Putamen (tissue), 1 donor: Measurements from ENCODE around the gene CTIF.

Experiments
- DNase-seq: peaks from one replicate; pipeline ENCODE4 v3.0.0-alpha.2; 2016; ENCODE audit warnings: low spot score

The CTIF gene

DNA sequence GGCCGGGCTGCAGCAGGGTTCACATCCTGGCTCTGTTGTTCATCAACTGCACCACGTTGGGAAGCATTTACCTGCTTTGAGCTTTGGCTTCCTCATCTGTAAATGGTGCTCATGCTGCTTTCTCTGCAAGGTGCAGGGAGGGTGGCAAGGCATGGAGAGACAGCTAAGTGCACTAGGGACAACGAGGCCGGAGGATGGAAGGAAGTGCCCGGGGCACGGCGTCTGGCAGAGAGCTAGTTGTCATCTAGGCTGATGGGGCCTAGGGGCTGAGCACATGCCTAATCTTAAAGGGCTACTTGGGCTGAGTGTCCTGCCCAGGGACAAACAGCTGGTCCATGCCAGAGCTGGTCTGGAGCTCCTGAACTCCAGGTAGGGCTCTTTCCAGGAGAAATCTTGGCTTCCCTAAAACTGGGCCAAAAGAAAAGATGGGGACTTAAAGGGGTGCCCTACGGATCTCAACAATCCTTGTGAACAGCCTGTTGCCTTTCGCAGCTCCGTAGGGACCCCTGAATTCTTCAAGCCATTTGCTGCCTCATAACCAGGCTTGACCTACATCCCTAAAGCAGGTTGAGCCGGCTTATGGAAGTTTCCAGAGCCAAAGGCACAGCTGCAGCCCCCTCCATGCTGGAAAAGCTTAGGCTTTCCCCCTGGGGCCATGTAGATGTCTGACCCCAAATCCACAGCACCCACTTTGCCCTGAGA, 281.1 kb downstream of the CTIF start:
- no peak for DNase-seq

DNA sequence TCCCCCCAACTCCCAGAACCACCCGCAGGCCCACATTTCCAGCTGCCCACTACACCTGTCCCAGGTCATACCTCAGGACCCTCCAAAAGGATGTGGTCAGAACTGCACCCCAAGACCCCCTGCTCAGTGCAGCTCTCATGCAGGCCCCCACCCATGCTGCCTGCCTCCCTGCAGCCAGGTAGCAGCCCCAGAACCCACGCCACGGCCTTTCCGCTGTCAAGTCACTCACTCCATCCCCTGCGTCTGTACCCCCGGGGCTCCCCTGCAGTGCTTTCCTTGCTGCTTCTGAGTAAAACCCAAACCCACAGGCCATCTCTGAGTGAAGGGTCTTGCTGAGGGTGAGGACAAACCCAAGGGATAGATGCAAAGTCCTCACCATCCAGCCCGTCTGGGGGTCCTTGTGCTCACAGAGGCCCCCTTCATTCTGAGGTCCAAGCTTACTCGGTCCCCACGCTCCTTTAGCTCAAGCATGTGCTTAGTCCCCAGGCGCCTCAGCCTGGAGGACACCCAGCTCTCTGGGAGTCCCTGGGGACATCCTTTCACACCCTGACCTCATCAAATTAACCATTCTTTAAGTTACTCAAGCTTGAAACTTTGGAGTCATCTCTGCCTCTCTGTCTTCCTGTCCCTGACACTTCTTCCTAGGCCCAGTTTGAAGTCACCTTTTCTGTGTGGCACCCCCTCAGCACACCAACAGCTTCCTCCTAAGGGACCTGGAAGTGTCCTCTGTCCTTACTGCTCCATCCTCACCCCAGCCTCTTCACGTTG, 281.8 kb downstream of the CTIF start:
- DNase-seq = no peak

GRCh38 chr18:48821251-48821590, 282.4 kb downstream of the CTIF start:
- DNase-seq = no peak

- DNase-seq = no peak
These were observed 283.0 kb downstream of the CTIF start for GRCh38 chr18:48821845-48822244.

- DNase-seq = no peak
These were observed 285.6 kb downstream of the CTIF start for GRCh38 chr18:48824231-48824970.

DNA sequence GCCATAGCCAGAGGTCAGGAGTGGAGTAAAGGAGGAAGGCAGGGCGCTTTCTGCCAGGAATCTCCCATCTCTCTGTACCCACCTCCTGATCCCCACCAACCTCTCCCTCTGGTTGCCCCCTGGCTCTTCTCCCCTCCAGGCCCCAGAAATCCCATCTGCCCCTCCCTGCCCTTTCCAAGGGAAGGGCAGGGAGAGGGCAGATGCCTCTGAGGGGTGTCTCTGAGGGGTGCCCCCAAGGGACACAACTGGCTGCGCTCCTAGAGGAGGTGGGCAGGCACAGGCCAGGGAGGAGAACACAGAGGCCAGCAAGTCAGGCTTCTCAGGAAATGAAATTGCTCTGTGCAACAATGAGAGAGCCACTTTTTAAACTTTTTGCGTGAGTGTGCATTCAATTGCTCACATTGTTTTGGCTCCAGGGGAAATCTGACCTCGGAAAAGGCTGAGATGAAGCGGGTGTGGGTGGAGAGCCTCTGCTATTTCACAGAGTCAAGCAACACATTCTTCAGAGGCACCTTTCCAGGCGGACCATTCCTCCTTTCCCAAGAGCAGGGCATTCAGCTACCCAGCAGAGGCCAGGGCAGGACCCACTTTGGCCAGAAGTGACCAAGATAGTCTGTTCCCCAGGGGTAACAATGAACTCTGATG, 286.4 kb downstream of the CTIF start:
- DNase-seq = no peak

DNA sequence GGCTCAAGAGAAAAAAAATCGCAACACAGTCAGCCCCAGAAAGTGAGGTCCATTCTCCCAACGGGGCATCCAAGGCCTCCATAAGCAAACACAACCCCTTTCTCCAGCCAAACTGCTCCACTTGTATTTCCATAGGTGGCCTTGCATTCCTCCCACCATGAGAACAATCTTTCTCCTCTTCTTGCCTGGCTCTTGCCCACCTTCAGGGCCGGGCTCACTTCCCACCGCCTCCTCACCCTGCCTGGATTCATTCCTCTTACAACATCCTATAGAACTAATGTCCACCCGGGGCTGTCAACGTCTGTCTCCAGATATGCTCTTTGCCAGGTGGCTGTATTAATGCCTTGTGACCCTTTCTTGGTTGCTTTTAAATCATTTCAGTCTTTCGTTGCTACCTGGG, 287.4 kb downstream of the CTIF start:
- no peak for DNase-seq

DNA sequence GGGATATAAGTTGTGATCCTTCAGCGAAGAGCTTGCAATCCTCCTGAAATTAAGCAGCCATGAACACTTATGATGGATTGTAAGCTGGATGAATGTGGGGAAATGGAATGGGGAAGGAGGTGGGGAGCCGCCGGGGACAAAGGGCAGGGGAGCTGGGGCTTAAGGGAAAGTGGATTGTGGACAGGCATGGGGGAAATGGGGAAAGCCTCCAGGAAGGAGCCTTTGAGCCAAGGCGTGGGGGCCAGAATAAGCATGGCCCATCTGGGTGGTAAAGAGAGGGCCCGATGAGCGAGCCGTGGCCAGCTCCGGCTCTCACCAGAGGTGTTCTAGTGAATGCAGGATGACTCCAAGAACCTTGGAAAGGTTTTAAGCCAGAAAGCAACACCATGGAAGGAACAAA, 288.0 kb downstream of the CTIF start:
- DNase-seq = no peak

GRCh38 chr18:48827291-48828193, 288.7 kb downstream of the CTIF start:
- no peak for DNase-seq

GRCh38 chr18:48828194-48828545, 289.3 kb downstream of the CTIF start:
- no peak for DNase-seq

DNA sequence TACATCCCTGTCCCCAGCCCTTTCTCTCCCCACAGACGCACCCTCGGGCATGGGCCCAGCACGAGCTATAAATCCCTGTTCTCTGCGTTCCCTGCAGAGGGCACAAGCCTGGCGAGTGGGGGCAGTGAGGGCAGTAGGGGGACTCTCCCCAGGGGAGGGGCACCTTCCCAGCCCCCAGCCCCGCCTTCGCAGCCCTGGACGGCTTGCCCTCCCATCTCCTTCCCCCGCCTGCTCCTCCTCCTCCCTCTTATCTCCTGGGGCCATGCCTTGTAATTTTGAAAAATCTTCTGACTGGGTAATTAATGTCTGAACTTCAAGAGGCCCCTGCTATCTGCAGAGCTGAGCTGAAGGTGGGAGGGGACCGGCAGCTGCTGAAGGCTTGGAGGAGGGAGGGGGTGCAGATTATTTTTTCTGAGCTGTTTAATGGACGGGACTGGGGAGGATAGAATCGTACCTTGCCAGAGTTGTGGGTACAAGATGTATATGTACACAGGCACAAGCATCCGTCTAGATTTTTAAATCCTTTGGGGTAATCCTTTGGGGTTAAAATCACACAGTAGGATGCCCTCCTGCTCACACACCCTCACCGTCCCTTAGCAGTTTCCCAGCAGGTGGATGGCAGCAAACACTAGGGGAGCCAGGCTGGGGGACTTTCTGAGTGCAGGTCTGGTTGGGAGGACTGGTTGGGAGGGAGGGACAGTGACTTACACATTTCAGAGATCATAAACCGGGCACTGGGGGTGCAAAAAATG, 290.0 kb downstream of the CTIF start:
- DNase-seq = peak; percentile 71

GRCh38 chr18:48829443-48830149, 290.8 kb downstream of the CTIF start:
- DNase-seq = no peak

GRCh38 chr18:48831113-48831759, 292.4 kb downstream of the CTIF start:
- DNase-seq = no peak

GRCh38 chr18:48831802-48832201, 293.0 kb downstream of the CTIF start:
- no peak for DNase-seq

DNA sequence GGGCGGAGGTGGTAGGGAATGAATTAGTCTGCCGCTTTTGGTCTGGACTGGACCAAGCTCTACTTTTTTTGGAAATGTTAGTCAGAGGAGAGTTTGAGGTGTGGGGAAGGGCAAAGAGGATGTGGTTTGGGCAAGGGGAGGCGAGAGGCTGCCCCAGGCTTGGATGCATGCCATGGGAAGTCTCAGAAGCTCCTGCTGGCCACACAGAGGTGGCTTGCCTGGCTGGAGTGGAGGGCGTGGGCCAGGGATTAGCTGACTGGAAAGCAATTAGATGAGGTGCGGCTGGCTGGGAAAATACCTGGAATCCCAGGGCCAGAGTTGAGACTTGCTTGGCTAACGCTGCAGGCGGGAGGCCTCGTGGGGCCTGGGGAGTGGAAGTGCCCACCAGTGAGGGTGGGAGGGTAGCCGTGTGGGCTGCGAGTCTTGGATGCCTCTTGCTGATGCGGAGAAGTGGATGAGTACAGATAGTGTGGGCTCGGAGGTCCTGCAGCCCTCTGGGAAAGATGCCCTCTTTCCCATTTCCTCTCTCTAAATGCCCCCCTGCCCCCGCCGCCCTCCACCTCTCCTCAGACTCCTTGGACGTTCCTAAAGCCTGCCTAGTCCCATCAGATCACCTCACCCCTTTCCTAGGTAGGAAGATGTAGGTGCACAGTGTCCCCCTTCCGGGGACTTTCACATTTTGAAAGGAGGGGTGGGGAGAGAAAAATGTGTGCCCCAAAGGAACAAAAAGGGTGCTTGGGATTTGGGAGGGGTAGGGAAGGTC, 294.3 kb downstream of the CTIF start:
- DNase-seq = no peak

- no peak for DNase-seq
These were observed 295.0 kb downstream of the CTIF start for GRCh38 chr18:48833701-48834412.

GRCh38 chr18:48834413-48835031, 295.7 kb downstream of the CTIF start:
- DNase-seq = no peak

GRCh38 chr18:48835119-48835518, 296.3 kb downstream of the CTIF start:
- no peak for DNase-seq
